GM19455 (cell line): ENCODE data around the gene WDCP.
A peak's percentile ranks its signal among the peaks of the same experiment; 100 is the strongest.
"Not testable (repeated sequence)": the region's sequence is repeated elsewhere in the genome, so short reads cannot be mapped to it uniquely, and the experiment has no call there.

Source experiments
- ATAC-seq: cut with Tn5 transposase; IDR thresholded peaks from one replicate; pipeline ENCODE4 v1.9.1; 2021; ENCODE audit not compliant: unreplicated experiment

WDCP gene

DNA sequence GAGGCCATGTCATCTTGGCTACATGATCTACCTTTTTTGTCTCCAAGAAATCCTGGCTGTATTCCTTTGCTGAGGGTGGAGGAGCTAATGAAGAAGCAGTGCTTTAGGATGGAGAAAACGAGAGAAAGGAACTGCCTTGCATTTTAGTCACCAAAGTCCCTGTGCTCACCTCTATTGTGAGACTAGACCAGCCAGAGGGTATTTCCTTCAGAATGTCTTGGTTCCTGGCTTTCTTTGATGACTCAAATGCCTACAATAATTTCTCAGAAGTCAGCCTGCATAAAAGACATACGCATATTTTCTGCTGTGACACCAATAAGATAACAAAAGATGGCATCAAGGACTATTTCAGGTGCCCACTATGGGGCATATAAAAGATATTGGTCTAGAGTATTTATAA, 18.1 kb upstream of the WDCP start:
- no peak for ATAC-seq

DNA sequence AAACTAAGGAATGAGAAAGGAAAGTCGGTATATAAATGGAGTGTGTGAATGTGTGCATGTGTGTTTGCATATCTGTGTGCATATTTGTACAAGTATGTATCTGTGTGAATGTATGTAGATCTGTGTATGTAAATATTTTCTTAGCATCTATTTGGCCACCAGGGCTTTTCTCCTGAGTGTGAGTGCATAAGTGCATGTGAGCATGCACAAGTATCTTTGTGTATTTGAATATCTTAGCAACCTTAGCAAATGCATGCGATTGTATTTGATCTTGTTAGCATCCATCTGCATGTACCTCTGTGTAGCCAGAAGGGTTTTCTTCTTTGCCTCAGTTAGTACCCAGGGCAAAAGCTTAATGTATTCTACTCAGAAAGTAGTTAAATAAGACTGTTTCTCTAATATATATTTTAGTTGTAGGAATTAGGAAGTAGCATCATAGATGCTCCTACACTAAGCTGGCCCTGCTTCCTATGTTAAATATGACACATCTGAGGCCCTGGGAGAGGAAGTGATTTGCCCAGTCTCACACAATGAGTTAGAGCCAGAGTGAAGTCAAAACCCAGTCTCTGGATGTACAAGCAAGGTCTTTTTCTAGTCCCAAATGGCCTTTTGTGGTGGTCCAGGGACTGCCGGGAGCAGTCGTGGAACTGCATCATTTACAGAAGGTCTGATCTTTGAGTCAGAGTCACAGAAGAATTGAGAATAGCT, 11.5 kb upstream of the WDCP start:
- ATAC-seq: no peak

DNA sequence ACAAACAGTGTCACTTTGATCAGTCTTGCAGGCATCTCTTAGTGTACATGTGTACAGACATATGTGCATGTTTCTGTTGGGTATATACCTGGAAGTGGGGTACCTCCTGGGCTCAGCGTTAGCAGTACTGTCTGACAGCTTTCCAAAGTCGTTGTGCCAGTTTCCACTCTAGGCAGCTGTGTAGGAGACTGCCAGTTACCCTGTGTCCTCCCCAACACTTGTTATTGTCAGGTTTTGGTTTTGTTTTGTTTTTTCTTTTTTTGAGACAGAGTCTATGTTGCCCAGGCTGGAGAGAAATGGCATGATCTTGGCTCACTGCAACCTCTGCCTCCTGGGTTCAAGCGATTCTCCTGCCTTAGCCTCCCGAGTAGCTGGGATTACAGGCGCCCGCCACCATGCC, 8.6 kb upstream of the WDCP start:
- no peak for ATAC-seq

DNA sequence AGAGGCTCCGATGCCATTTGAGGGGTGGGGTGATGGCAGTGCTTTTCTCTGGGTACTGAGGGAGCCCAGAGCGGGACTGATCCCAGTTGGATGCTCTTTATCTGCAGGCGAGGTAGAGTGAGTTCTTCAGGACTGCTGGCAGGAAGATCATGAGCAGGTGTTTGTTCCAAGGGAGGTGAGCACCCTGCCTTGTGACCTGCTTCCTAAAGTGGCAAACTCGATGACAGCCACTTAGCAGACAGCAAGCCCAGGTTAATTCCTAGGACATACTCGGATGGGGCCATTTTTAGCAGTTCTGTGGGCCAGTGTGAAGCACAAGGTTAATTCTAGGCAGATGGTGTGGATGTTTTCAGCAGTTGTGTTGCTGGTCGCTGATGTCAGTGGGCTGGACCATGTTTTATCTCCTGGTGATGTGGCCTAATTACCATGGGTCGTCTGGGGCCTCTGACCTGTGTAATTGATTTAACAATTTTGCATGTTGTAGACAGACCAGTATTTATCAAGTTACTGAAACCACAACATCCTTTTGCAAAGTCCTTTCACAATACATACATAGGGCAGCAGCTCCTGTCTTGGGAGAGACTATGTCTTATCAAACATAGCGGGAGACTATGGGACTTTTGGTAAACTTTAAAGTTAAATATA, 7.3 kb upstream of the WDCP start:
- no peak for ATAC-seq

DNA sequence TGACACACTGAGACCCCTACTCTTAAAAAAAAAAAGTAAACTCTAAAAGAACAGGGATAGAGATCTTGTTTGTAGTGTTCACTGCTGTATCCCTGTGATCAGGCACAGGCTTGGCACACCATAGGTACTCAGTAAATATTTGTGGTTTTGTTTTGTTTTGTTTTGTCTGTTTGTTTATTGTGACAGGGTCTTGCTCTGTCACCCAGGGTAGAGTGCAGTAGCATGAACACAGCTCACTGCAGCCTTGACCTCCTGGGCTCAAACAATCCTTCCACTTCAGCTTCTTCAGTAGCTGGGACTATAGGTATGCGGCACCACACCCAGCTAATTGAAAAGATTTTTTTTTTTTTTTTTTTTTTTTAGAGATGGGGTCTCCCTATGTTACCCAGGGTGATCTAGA, 5.8 kb upstream of the WDCP start:
- no peak for ATAC-seq

DNA sequence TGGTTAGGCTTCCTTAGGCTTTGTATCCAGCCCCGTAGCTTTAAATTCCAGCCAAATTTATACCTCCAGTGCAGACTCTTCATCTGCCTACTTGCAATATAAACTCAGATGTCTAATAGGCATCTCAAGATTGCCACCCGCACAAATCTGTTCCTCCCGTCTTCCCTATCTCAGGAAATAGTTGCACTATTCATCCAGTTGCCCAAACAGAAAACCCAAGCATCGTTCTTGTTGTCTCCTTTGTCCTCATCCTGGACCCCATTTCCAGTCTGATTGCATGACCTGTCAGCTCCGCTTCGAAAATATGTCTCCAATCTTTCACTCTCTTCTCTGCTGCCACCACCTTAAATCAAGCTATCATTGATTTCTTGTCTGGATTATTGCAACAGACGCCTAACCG, 4.6 kb upstream of the WDCP start:
- no peak for ATAC-seq

DNA sequence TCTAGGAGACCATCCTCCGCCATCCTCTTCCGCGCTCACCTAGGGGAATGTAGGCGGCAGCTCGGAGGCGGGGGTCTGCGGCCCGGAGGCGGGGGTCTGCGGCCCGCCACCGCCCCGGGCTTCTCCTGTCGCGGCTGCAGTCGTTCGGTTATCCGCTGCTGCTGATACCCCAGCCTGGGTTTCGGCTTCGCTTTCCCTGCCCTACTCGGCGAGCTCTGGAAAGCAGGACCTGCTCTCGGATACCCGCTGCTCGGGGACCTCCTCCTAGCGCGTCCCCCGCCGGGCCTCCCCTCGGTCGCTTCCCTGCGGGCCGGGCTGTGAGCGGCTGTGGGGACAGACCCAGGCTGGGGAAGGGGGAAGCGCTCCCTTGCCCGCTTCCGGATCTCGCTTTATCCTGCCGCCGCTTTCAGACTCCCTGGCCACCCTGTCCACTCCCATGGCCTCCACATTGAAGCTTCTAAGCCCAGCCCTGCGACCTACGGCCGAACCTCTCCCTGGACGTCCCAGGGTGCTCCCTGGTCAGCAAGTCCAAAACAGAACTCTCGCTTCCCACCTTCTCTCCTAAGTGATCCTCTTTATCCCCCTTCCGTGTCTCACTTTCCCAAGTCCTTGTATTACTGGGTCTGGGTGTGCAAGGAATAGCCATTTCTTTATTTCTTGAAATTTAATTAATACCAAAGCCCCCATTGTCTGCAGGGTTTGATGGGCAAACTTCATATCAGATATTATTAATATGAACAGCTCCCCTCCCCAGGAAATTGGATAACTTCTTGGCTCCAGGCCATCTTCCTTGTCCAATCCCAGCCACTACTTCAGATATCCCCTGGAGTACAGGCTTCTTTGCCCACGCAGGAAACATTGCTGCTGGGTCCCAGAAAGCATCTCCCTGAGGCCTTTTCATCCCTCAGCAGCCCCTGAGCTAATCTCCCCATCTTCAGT, 3.1 kb upstream of the WDCP start:
- no peak for ATAC-seq

DNA sequence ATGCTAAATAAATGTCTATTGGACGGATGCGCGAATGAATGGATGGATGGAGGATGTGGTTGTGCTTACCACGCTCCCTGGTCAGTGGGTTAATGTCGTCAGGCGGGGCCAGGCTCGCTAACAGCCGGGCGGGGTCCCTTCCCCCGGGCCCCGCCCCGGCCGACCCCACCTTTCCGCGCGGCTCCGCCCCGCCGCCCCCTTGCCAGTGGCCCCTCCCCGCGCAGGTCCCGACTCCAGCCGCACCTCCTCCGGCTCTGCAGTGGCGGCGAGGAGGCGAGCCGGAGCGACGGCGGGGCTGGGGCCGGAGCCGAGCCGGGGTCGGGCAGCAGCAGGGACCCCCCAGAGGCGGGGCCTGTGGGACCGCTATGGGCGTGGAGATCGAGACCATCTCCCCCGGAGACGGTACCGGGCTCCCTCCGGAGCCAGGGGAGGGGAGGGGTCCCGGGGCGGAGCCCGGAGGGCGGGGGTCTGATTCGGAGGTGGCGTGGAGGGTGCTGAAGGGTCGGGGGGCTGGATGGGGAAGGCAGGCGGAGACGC, 2.4 kb upstream of the WDCP start, which contains the start of gene FKBP1B:
Gene FKBP1B, plus strand, starts transcription at position 257 of the 537 bp plus-strand sequence. Its CDS starts 109 bp downstream, at position 366.
- ATAC-seq: no peak

DNA sequence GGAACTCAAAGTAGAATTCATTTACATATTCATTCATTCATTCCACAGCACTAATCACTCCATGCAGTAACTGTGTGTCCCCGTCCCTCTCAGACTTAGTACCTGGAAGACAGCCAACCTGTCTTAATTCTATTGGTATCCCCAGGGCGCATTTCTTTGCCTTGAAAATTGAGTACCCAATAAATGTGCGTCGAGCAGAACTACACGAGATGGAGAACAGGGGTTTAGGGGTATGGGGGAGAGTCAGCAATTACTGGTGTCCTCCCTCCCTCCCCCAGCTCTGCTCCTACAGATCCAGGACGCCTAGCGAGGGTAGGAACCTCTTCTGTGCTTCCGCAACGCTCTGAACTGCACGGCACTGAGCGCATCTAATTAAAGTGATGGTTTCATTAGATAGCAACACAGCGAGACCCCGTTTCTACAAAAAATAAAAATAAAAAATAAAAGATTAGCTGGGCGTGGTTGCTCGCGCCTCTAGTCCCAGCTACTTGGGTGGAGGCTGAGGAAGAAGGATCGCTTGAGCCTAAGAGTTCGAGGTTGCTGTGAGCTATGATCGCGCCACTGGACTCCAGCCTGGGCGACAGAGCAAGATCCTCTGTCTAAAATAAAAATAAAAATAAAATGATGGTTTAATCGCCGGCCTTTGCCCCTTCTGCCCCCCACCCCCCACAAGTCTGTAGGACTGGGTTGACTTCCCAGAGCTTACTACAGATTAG, 1.7 kb upstream of the WDCP start:
- ATAC-seq: no peak

DNA sequence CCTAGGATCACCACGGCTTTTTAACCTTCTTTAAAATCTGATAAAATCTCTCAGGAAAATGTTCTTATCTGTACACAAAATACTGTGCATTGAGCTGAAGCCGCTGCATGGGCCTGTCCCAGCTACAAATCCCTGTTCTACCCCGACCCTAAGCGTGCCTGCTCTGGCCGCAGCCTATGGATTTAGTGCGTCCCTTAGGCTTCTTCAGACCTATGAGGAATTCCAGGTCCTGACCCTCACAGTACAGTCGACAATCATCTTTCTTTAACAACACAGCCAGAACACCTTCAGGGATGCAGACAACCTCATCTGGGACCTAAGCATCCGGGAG, 477 bp upstream of the WDCP start:
- peak; percentile 10 for ATAC-seq

DNA sequence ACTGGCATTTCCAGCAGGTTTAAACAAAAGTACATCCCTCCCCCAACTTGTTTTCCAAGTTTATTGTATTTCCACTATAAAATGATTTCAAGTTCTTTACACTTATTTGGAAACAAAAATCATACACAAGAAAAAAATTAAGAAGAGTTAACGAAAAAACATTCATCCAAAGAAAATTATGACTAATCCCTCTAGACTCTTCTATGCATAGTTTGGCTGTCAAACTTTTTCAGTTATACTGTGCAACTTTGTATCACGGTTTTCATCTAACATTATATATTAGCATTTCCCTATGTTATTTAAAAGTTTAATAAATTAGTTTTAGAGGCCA, 627 bp downstream of the WDCP start:
- ATAC-seq: no peak

DNA sequence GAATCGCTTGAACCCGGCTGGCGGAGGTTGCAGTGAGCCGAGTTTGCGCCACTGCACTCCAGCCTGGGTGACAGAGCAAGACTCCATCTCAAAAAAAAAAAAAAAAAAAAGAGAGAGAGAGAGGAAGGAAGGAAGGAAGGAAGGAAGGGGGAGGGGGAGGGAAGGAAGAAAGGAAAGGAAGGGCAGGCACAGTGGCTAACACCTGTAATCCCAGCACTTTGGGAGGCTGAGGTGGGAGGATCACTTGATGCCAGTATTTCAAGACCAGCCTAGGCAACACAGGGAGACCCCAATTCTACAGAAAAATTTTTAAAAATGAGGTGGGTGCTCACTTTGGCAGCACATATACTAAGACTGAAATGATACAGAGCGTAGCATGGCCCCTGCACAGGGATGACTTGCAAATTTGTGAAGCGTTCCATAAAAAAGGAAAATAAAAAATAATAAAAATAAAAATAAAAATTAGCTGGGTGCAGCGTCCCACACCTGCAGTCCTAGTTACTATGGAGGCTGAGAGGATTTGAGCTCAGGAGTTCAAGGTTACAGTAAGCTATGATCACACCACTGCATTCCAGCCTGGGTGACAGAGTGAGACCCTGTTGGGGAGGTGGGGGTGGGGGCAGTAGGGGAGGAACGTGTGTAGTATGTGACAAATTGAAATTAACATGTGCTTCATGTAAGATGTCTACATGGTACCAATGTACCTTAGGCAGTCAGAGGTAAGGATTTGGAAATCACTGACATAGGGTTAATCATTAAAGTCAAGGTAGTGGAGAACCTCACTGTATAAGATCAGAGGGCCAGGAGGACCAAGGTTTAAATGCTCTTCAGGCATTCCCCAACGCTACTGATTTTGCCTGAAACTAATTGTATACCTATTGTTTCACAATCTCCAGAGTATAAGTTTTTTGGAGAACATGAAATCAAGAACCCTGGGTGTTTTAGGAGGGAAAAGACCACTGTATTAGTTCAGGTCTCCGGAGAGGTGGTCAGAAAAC, 1.4 kb downstream of the WDCP start:
- no peak for ATAC-seq

DNA sequence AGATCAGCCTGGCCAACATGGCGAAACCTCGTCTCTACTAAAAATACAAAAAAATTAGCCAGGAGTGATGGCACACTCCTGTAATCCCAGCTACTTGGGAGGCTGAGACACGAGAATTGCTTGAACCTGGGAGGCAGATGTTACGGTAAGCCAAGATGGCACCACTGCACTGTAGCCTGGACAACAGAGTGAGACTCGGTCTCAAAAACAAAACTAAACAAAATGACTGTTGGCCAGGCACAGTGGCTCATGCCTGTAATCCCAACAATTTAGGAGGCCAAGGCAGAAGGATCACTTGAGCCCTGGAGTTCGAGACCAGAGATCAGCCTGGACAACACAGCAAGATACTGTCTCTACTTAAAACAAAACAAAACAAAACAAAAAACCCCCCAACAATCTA, 4.1 kb downstream of the WDCP start:
- not testable (repeated sequence) for ATAC-seq

DNA sequence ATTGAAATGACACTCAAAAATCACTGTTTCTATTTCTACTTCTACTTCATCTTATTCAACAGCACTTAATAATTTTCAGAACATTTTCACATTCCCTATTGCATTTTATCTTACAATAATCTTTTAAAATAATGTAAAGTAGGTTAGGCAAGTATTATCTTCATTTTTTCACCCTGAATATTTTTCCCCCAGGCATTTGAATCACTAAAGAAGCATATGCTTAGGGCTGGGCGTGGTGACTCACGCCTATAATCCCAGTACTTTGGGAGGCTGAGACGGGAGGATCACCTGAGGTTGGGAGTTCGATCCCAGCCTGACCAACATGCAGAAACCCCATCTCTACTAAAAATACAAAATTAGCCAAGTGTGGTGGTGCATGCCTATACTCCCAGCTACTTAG, 6.7 kb downstream of the WDCP start:
- no peak for ATAC-seq

DNA sequence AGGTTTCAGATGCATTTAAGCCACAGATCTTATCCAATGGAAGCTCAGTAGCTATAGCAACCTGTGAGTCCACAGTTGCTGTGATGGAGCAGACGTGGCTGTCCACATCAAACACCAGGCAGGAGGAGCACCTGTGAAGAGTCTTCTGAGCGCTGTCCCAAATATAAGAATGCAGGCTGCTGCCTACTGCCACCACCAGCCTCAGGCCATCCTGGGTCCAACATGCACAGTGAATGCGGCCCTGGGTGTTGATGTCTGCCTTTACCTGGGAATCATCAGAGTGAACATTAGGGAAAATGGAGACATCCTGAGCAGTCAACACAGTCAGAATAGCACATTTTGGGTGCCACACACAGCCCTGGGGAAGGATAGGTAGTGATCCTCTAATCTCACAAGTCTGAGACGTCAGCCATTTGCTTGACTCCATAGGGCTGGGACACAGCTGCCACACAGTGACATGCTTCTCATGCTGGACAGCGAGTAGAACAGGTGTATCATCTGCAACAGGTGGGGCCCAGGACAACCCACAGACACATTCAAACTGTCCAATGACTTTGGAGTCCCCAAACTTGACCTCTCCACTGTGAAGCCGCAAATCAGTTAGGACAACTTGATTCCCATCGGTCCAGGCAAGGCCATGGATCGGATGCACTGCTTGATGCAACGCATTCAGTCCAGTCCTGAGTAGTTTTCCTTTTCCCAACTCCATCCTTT, 8.2 kb downstream of the WDCP start:
- no peak for ATAC-seq

DNA sequence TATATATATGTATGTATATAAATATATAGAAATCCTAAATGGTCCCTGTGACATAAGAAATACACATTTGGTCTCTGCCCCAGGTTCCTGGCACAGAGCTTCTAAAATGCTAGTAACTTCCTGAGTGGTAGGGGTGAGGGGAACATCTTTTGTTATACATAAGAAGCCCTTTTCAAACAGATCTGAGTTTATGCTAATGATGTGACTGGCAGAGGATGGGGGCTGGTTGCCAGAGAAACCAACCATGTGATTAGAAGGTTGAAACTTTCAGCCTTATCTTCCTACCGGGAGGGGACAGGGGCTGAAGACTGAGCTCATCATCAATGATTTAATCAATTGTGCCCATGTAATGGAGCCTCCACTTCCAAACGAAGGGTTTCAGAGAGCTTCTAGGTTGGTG, 21.0 kb downstream of the WDCP start:
- no peak for ATAC-seq

DNA sequence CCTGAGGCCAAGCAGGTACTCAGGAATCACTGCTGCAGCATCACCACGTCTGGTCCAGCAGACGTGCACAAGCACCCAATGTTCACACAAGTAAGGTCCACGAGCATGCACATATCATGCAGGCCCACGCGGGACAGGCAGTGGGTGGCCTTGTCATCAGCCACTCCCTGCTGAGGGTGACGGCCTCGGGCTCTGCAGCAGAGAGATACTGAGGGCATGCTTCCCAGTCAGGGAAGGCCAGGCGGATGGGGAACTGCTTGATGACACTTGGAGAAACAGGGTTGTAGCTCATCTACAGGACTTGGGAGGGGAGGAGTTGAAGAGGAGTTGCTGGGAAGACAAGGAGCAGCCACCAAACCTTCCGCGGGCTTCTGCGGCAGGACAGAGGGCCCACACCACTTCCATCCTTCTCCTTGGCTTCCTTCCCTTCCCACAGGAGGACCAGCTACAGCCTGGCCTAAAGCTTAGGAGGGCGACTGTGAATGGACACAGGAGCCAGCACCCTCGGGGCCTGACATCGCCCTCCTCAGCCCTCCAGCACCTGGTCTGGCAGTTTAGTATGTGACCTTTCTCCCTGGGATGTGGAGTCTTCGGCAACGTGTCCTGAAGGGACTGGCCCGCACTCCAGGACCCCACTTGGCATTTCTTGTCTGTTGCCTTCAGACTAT, 22.1 kb downstream of the WDCP start:
- no peak for ATAC-seq

DNA sequence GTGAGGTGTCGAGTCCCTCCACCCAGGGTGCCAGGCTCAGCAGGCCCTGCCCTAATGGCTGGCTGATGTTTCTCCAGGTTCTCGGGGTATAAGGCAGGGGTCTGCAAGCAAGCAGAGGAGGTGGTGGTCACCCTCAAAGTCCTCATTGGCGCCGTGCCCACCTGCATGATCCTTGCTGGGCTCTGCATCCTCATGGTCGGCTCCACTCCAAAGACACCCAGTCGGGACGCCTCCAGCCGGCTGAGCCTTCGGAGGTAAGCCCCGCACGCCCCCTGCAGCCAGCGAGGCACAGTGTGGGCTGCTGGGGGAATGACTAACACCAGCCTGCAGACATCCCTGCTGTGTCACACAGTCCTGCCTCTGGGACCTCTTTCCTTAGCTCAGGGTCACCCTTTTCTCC, 23.2 kb downstream of the WDCP start:
- ATAC-seq: no peak
